IPS DF 19.7 (cell line): ENCODE results near the gene SLC45A2.
"Not testable (repeated sequence)": the region's sequence is repeated elsewhere in the genome, so short reads cannot be mapped to it uniquely, and the experiment has no call there.

Source experiments
- DNase-seq: peaks from one replicate; pipeline ENCODE4 v3.0.0-alpha.2; 2013; ENCODE audit warnings: low read depth, low spot score

SLC45A2 gene

DNA sequence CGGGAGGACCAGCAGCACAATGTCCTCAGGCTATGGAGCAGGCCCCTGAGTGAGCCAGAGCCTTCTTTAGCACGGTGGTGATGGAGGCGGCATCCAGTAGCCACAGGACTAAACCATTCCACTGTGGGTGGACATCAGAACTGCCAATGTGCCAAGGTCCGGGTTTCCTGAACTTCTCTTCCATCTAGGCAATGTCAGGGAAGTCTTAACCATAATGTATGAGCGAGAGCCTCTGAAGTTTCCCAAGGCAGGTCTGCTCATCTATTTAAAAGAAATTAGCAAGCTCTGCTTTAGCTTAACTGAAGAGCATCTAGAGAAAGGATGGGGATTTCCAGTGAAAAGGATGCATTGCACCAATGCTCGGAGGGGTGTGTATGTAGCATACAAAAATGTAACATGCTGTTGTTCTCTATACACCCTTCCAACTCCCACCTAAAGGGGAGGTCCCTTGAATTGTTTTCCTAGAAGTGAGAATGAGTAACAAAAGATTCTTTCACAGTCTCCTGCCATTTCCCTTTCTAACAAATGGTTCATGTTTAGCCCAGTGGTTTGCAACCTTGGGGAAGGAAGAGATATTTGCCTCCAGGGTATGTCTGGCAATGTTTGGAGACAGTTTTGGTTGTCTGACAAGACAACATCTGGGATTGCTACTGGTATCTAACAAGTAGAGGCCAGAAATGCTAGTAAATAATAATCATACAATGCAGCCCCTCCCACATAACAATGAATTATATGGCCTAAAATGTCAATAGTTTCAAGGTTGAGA, 54.4 kb downstream of the SLC45A2 start:
- no peak for DNase-seq

DNA sequence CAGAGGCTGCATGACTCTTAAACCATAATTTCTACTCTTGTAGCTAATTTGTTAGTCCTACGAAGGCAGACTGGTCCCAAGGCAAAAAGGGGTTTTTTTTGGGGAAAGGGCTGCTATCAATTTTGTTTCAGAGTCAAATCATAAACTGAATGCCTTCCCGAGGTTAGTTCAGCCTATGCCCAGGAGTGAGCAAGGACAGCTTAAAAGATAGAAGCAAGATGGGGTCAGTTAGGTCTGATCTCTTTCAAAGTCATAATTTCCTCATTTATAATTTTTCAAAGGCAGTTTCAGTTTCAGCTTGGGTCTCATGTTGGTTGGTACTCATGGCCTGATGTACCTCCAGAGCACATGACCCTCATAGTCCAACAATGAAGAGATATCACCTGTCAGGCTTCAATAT, 56.2 kb downstream of the SLC45A2 start:
- DNase-seq = no peak

DNA sequence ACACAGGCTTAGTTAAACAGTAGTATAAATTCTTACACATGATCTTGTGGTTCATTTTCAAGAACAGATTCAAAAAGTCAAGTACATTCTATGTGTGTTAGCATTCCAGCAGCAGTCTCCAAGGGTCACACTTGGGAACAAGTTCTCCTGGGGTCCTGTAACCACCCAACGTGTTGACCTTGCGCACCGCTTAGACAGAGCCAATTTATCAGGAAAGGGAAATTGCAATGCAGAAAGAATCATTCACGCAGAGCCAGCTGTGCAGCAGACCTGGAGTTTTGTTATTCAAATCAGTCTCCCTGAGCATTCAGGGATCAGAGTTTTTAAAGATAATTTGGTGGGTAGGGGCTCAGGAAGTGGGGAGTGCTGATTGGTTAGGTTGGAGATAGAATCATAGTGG, 56.8 kb downstream of the SLC45A2 start:
- DNase-seq = no peak

DNA sequence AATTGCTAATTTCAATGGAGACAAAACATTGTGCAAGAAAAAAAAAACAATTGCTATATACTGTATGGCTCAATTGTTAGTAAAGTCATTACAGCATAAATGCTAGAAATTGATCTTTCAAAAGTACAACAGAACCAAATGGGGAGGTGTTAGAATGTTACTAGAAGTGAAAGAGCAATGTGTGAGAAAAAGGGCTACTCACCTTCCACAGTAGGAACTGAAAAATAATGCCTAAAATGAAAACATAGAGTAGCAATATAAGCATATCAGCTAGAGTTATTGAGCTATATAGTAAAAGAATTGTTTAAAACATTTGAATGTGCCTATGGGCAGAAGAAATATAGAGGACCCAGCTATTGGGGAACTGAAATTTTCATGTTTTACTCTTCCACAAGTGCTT, 59.2 kb downstream of the SLC45A2 start:
- no peak for DNase-seq

DNA sequence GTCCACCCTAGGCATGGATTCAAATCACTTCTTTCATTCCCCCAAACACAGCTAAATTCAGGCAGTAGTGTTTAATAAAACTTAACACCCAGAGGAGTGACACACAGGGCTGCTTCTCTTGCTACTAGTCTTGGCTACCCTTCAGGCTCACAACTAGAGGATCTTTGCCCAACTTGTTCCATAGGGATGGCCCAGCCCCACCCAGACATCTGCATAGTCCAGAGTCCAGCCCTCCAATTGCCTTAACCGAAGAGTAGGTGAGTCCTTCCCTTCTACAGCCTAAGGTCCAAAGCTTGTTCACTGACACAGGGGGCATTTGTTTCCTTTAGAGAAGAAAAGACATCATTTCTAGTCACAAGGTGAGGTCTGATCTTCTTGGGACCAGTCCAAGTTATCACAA, 63.5 kb downstream of the SLC45A2 start:
- no peak for DNase-seq

DNA sequence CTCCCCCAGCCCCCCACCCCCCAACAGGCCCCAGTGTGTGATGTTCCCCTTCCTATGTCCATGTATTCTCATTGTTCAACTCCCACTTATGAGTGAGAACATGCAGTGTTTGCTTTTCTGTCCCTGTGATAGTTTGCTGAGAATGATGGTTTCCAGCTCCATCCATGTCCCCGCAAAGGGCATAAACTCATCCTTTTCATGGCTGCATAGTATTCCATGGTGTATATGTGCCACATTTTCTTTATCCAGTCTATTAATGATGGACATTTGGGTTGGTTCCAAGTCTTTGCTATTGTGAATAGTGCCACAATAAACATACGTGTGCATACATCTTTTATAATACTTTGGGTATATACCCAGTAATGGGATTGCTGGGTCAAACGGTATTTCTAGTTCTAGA, 69.6 kb downstream of the SLC45A2 start:
- DNase-seq = not testable (repeated sequence)

DNA sequence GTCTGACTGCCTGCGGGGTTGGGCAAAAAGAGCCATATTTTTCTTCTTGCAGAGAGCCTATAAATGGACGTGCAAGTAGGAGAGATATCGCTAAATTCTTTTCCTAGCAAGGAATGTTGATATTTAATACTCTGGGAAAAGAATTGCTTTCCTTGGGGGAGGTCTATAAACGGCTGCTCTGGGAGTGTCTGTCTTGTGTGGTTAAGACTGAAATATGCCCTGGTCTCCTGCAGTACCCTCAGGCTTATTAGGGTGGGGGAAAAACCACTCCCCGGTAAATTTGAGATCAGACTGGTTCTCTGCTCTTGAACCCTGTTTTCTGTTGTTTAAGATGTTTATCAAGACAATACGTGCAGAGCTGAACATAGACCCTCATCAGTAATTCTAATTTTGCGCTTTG, 78.2 kb downstream of the SLC45A2 start:
- DNase-seq = not testable (repeated sequence)

DNA sequence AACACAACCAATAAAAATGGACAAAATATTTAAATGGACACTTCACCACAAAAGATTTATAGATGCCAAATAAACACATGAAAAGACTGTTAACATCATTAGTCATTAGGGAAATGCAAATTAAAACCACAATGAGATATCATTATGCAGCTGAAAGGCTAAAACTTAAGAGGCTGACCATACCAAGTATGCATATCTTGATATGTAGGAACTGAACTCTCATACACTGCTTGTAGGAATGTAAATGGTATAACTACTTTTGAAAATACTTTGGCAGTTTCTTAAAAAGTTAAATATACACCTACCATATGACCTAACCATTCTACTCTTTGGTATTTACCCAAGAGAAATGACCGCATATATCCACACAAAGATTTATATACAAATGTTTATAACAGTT, 79.1 kb downstream of the SLC45A2 start:
- DNase-seq = no peak

DNA sequence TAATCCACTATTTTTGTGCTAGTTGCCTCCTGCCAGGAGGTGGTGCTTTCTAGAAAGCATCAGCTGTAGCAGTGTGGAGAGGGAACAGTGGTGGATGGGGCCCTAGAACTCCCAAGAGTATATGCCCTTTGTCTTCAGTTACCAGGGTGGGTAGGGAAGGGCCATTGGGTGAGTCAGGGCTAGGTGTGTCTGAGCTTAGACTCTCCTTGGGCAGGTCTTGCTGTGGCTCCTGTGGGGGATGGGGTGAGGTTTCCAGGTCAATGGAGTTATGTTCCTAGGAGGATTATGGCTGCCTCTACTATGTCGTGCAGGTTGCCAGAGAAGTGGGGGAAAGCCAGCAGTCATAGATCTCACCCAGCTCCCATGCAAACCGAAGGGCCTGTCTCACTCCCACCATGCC, 81.4 kb downstream of the SLC45A2 start:
- no peak for DNase-seq

DNA sequence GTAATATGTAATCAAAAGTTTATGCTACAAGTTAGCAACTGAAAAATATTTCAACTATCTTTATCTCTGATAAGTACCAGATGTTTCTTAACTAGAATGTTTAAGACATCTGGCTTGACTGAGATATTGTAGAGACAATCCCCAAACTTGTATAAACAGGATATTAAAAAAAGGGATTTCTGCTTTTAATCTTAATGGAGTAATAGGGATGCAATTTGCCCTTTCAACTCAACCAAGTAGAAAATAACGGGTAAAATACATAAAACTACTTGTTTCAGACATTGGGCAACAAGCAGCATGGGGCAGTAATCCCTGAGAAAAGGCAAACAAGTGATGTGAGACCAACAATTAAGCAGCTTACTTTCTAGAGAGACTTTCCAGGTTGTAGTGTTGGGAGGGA, 83.3 kb downstream of the SLC45A2 start:
- DNase-seq = no peak
